RPMI7951 (cell line): ENCODE data around the gene USP43. TPM values are rescaled to one million over a fixed set of nuclear protein-coding genes. Genes with fewer than 3 reads are reported as not detected.
"Not testable (repeated sequence)": the region's sequence is repeated elsewhere in the genome, so short reads cannot be mapped to it uniquely, and the experiment has no call there.

Source experiments
- DNase-seq: peaks from one replicate; pipeline ENCODE4 v3.0.0-alpha.2; 2012; ENCODE audit warnings: low read depth
- total RNA-seq: library from RNA; depleted of rRNA; stranded (reverse); fragments of >200 nt; shearing (Covaris generic); gene quantifications from 2 replicates; pipeline ENCODE4 v1.2.3, GENCODE V29; 2014

USP43 gene
- total RNA-seq, 1 experiment from 2014 or later, result 0.72 TPM

- not testable (repeated sequence) for DNase-seq
Measured at GRCh38 chr17:9663511-9663910, 18.2 kb downstream of the USP43 start.

- no peak for DNase-seq
Measured at GRCh38 chr17:9666461-9667050, 21.2 kb downstream of the USP43 start.

- DNase-seq, result peak; percentile 81
Measured at GRCh38 chr17:9668517-9668916, 23.2 kb downstream of the USP43 start.

GRCh38 chr17:9669551-9670008 is 24.3 kb downstream of the USP43 start:
- DNase-seq, result no peak

- DNase-seq, result peak; percentile 53
Measured at GRCh38 chr17:9670596-9670995, 25.3 kb downstream of the USP43 start.

GRCh38 chr17:9671559-9671958 is 26.2 kb downstream of the USP43 start:
- DNase-seq, result no peak

- peak; percentile 24 for DNase-seq
Measured at GRCh38 chr17:9672266-9672665, 26.9 kb downstream of the USP43 start.

- DNase-seq, result peak; percentile 11
Measured at GRCh38 chr17:9672691-9673090, 27.4 kb downstream of the USP43 start.

- DNase-seq, result no peak
Measured at GRCh38 chr17:9676084-9676483, 30.8 kb downstream of the USP43 start.

GRCh38 chr17:9676820-9677310 is 31.5 kb downstream of the USP43 start:
- DNase-seq, result peak; percentile 90

- peak; percentile 60 for DNase-seq
Measured at GRCh38 chr17:9677411-9677810, 32.1 kb downstream of the USP43 start.

- DNase-seq, result no peak
Measured at GRCh38 chr17:9677896-9678295, 32.6 kb downstream of the USP43 start.

GRCh38 chr17:9684955-9685621 is 39.8 kb downstream of the USP43 start:
- no peak for DNase-seq

- DNase-seq, result no peak
Measured at GRCh38 chr17:9693755-9694154, 48.4 kb downstream of the USP43 start.

GRCh38 chr17:9696279-9697044 is 51.1 kb downstream of the USP43 start:
- DNase-seq, result no peak

- DNase-seq, result no peak
Measured at GRCh38 chr17:9700136-9700535, 54.8 kb downstream of the USP43 start.

- DNase-seq, result no peak
Measured at GRCh38 chr17:9700754-9701476, 55.6 kb downstream of the USP43 start.

- no peak for DNase-seq
Measured at GRCh38 chr17:9702482-9702881, 57.2 kb downstream of the USP43 start.

- no peak for DNase-seq
Measured at GRCh38 chr17:9702914-9703780, 57.8 kb downstream of the USP43 start.

GRCh38 chr17:9703781-9704082 is 58.4 kb downstream of the USP43 start:
- DNase-seq, result no peak

GRCh38 chr17:9705745-9706144 is 60.4 kb downstream of the USP43 start:
- no peak for DNase-seq
